OCI-LY1 (cell line): ENCODE data around the gene CPEB1.

Experiments
- H2AFZ ChIP-seq: fragments of 200-600 bp; sonication (generic), shearing (Covaris generic); 2 replicates; pipeline ENCODE4 v1.6.0; 2014; ENCODE audit warnings: antibody characterized with exemption, mild to moderate bottlenecking, low read length
- H3F3A ChIP-seq: fragments of 200-600 bp; sonication (generic), shearing (Covaris generic); 2 replicates; pipeline ENCODE4 v1.6.0; 2014; ENCODE audit warnings: mild to moderate bottlenecking, antibody characterized with exemption, low read length, moderate library complexity; ENCODE audit not compliant: insufficient read depth
- H3K27ac ChIP-seq: fragments of 200-600 bp; sonication (generic); 2 replicates; pipeline ENCODE4 v1.5.1; 2014; ENCODE audit warnings: low read length, mixed run types, mild to moderate bottlenecking, low read depth; ENCODE audit not compliant: poor library complexity, severe bottlenecking
- H3K27me3 ChIP-seq: fragments of 200-600 bp; sonication (generic); 2 replicates; pipeline ENCODE4 v1.6.0; 2014; ENCODE audit warnings: antibody characterized with exemption, mild to moderate bottlenecking, low read length, moderate library complexity; ENCODE audit not compliant: insufficient read depth
- H3K36me3 ChIP-seq: fragments of 200-600 bp; sonication (generic); 2 replicates; pipeline ENCODE4 v1.6.1; 2014; ENCODE audit warnings: mild to moderate bottlenecking, antibody characterized with exemption, low read length, moderate library complexity, mixed read lengths; ENCODE audit not compliant: insufficient read depth
- H3K4me1 ChIP-seq: fragments of 200-600 bp; sonication (generic); 2 replicates; pipeline ENCODE4 v1.5.1; 2014; ENCODE audit warnings: mild to moderate bottlenecking, low read length, moderate library complexity; ENCODE audit not compliant: insufficient read depth, severe bottlenecking
- H3K4me2 ChIP-seq: fragments of 200-600 bp; sonication (generic), shearing (Covaris generic); 2 replicates; pipeline ENCODE4 v1.6.1; 2014; ENCODE audit warnings: low read length
- H3K4me3 ChIP-seq: fragments of 200-600 bp; sonication (generic); 2 replicates; pipeline ENCODE4 v1.5.1; 2014; ENCODE audit warnings: low read length, low read depth, mild to moderate bottlenecking, mixed read lengths; ENCODE audit not compliant: poor library complexity, severe bottlenecking
- H3K79me2 ChIP-seq: fragments of 200-600 bp; shearing (Covaris generic); 2 replicates; pipeline ENCODE4 v1.6.1; 2016; ENCODE audit warnings: mixed run types, low read length, mixed read lengths; ENCODE audit not compliant: insufficient read depth
- H3K9ac ChIP-seq: fragments of 200-600 bp; sonication (generic), shearing (Covaris generic); 2 replicates; pipeline ENCODE4 v1.6.1; 2014; ENCODE audit warnings: mild to moderate bottlenecking, low read length, mixed read lengths
- H3K9me2 ChIP-seq: fragments of 200-600 bp; sonication (generic), shearing (Covaris generic); 2 replicates; pipeline ENCODE4 v1.6.1; 2014; ENCODE audit warnings: low read depth, mild to moderate bottlenecking, low read length, mixed read lengths
- H3K9me3 ChIP-seq: fragments of 200-600 bp; shearing (Covaris generic); 2 replicates; pipeline ENCODE4 v1.6.1; 2014; ENCODE audit warnings: low read length, mixed read lengths
- H4K20me1 ChIP-seq: fragments of 200-600 bp; sonication (generic), shearing (Covaris generic); 2 replicates; pipeline ENCODE4 v1.6.0; 2016; ENCODE audit warnings: mild to moderate bottlenecking, low read length; ENCODE audit not compliant: insufficient read depth
- CTCF ChIP-seq: fragments of 200-600 bp; sonication (generic), shearing (Covaris generic); IDR thresholded peaks from 2 replicates; pipeline ENCODE4 v1.5.1; 2017; ENCODE audit warnings: mild to moderate bottlenecking, antibody characterized with exemption, low read length, moderate library complexity, mixed read lengths
- EZH2 ChIP-seq: fragments of 200-600 bp; sonication (generic), shearing (Covaris generic); IDR thresholded peaks from 2 replicates; pipeline ENCODE4 v1.8.0; 2017; ENCODE audit warnings: borderline replicate concordance, mixed run types, mild to moderate bottlenecking, antibody characterized with exemption, low read length, moderate library complexity, mixed read lengths

CPEB1 gene

GRCh38 chr15:82651708-82652107 lies 4.5 kb upstream of the CPEB1 start:
- H3K4me3 ChIP-seq, result no peak overlapping the region
- H3K4me2 ChIP-seq, result no peak overlapping the region
- H2AFZ ChIP-seq, result no peak overlapping the region
- no peak overlapping the region for H3K9ac ChIP-seq
- no peaks in the 10 kb centered on the region for H3K27me3 ChIP-seq
- H3K9me2 ChIP-seq, result no peaks in the 10 kb centered on the region
- H3F3A ChIP-seq, result no peaks in the 10 kb centered on the region
- no peak for TF ChIP-seq EZH2
- no peak for TF ChIP-seq CTCF
- H3K79me2 ChIP-seq, result no peaks in the 10 kb centered on the region
- H3K27ac ChIP-seq, result no peak overlapping the region
- H4K20me1 ChIP-seq, result no peaks in the 10 kb centered on the region
- no peaks in the 10 kb centered on the region for H3K36me3 ChIP-seq
- H3K4me1 ChIP-seq, result no peaks in the 10 kb centered on the region
- H3K9me3 ChIP-seq, result no peaks in the 10 kb centered on the region

GRCh38 chr15:82650046-82650670 lies 3.0 kb upstream of the CPEB1 start:
- H3F3A ChIP-seq, result no peaks in the 10 kb centered on the region
- H3K9ac ChIP-seq, result no peak overlapping the region
- no peaks in the 10 kb centered on the region for H3K79me2 ChIP-seq
- H3K27ac ChIP-seq, result no peak overlapping the region
- no peak overlapping the region for H3K4me2 ChIP-seq
- no peaks in the 10 kb centered on the region for H3K9me3 ChIP-seq
- no peaks in the 10 kb centered on the region for H3K9me2 ChIP-seq
- no peak overlapping the region for H3K4me3 ChIP-seq
- H3K27me3 ChIP-seq, result no peaks in the 10 kb centered on the region
- no peak overlapping the region for H2AFZ ChIP-seq
- no peaks in the 10 kb centered on the region for H3K4me1 ChIP-seq
- no peaks in the 10 kb centered on the region for H3K36me3 ChIP-seq
- no peak for TF ChIP-seq EZH2
- no peak for TF ChIP-seq CTCF
- H4K20me1 ChIP-seq, result no peaks in the 10 kb centered on the region

- H3K4me3 ChIP-seq, result no peak overlapping the region
- no peaks in the 10 kb centered on the region for H3F3A ChIP-seq
- no peak overlapping the region for H2AFZ ChIP-seq
- H3K27ac ChIP-seq, result no peak overlapping the region
- H3K9ac ChIP-seq, result no peak overlapping the region
- no peaks in the 10 kb centered on the region for H3K9me2 ChIP-seq
- TF ChIP-seq EZH2 (no peak), CTCF (no peak)
- H3K4me2 ChIP-seq, result no peak overlapping the region
- no peaks in the 10 kb centered on the region for H3K27me3 ChIP-seq
- H3K36me3 ChIP-seq, result no peaks in the 10 kb centered on the region
- H4K20me1 ChIP-seq, result no peaks in the 10 kb centered on the region
- H3K4me1 ChIP-seq, result no peaks in the 10 kb centered on the region
- H3K79me2 ChIP-seq, result no peaks in the 10 kb centered on the region
- no peaks in the 10 kb centered on the region for H3K9me3 ChIP-seq
Observed at GRCh38 chr15:82649226-82649999, 2.2 kb upstream of the CPEB1 start.
